ENCODE measurements around the gene PSMB5.

DNA sequence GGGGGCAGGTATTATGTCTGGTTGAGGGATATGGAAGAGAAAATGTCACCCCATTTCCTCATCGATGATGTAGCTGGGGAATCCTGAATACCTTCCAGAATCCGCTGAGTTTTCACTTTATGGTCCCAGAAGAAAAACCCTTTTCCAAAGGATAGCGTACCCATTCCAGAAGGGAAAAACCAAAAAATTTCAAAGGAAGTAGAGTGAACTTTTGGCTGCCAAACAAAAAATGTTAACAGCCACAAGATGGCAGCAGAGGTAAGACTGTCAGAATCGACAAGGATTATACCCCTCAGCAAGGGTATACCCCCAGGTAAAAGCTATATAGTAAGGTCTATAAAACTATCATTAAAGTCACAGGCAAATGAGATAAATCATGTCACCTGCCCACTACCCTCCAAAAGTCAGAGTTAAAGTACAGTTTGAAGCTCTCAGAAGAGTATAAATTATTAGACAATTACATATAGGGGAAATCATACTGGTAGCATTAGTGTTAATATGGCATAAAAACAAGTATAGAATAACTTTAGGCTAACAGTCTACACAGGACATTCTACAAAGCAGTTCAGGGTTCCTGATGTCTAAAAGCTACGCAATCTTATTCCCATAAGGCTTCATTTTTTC lies 42.2 kb upstream of the PSMB5 start:
- TF ChIP-seq TAF1 (IDR thresholded peaks at IDR 0.05; ENCODE audit: borderline replicate concordance, insufficient read depth, low read length), result no peak
- TF ChIP-seq POLR2AphosphoS5 (IDR thresholded peaks at IDR 0.05; ENCODE audit: low read depth, low read length), result no peak
- no peak for TF ChIP-seq SIN3A (IDR thresholded peaks at IDR 0.05; ENCODE audit: borderline replicate concordance, insufficient read depth, low read length)

All from PFSK-1 (cell line).